ENCODE results near the gene RAE1. TPM values are rescaled to one million over a fixed set of nuclear protein-coding genes. Genes with fewer than 3 reads are reported as not detected.

Gene RAE1
- total and polyA plus RNA-seq, 2 experiments from 2014 or later, result 35.8 to 43.3 TPM

GRCh38 chr20:57403216-57403615 is 52.2 kb downstream of the RAE1 start:
- no peak for TF ChIP-seq EZH2 (IDR thresholded peaks at IDR 0.05; ENCODE audit: borderline replicate concordance)
- no peak for TF ChIP-seq CTCF (IDR thresholded peaks at IDR 0.05; ENCODE audit: poor library complexity)
- no peak for TF ChIP-seq EZH2phosphoT487 (IDR thresholded peaks at IDR 0.05; ENCODE audit: low read depth, severe bottlenecking, unreplicated experiment)
- Histone ChIP-seq H3K4me2 (no peak overlapping the region), H3K79me2 (no peaks in the 10 kb centered on the region), H3K27ac (no peak overlapping the region), H3K4me3 (no peak overlapping the region), H2AFZ (no peak overlapping the region), H3K27me3 (no peaks in the 10 kb centered on the region), H3K9me2 (replicated peaks; ENCODE audit: insufficient read depth) (no peaks in the 10 kb centered on the region), H3K9me3 (ENCODE audit: low read depth) (no peaks in the 10 kb centered on the region), H3K4me1 (ENCODE audit: insufficient read depth) (no peaks in the 10 kb centered on the region), H3K36me3 (replicated peaks; ENCODE audit: insufficient read depth, low read depth) (no peaks in the 10 kb centered on the region), H4K20me1 (ENCODE audit: insufficient read depth, poor library complexity, severe bottlenecking) (no peaks in the 10 kb centered on the region)
- 97% methylated on average over 10 of the region's 10 CpGs for WGBS (ENCODE audit: low lambda C conversion rate, missing lambda C conversion rate)
- DNase-seq (ENCODE audit: low spot score), result no peak

DNA sequence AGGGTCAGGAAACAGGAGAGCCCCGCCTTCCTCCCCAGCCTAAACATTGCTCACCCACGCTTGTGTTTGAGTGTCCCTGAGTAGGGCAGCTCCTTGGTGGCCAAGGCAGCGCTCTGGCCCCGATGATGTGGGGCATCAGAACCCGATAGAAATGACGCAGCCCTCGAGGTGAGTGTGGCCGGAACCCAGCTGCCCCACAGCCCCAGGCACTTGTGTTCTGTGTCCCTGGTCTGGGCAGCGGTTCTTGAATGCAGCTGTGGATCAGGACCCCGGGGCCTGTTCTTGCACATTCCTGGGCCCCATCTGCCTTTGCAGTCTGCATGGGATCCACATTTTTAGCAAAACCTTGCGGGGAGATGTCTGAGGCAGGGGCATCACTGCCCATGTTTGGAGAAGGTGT is 53.0 kb downstream of the RAE1 start:
- no peaks in the 10 kb centered on the region for H3K9me2 ChIP-seq (replicated peaks; ENCODE audit: insufficient read depth)
- no peak overlapping the region for H3K27ac ChIP-seq
- H4K20me1 ChIP-seq (ENCODE audit: insufficient read depth, poor library complexity, severe bottlenecking), result no peaks in the 10 kb centered on the region
- H3K4me2 ChIP-seq, result no peak overlapping the region
- no peaks in the 10 kb centered on the region for H3K4me1 ChIP-seq (ENCODE audit: insufficient read depth)
- no peak overlapping the region for H3K4me3 ChIP-seq
- H2AFZ ChIP-seq, result no peak overlapping the region
- H3K27me3 ChIP-seq, result no peaks in the 10 kb centered on the region
- 92% methylated on average over 11 of the region's 11 CpGs for WGBS (ENCODE audit: low lambda C conversion rate, missing lambda C conversion rate)
- H3K9me3 ChIP-seq (ENCODE audit: low read depth), result no peaks in the 10 kb centered on the region
- no peaks in the 10 kb centered on the region for H3K79me2 ChIP-seq
- TF ChIP-seq EZH2phosphoT487 (IDR thresholded peaks at IDR 0.05; ENCODE audit: low read depth, severe bottlenecking, unreplicated experiment) (no peak), EZH2 (IDR thresholded peaks at IDR 0.05; ENCODE audit: borderline replicate concordance) (no peak), CTCF (IDR thresholded peaks at IDR 0.05; ENCODE audit: poor library complexity) (no peak)
- DNase-seq (ENCODE audit: low spot score), result no peak
- no peaks in the 10 kb centered on the region for H3K36me3 ChIP-seq (replicated peaks; ENCODE audit: insufficient read depth, low read depth)

- Histone ChIP-seq H3K4me2 (no peak overlapping the region), H3K36me3 (replicated peaks; ENCODE audit: insufficient read depth, low read depth) (no peaks in the 10 kb centered on the region), H3K9me2 (replicated peaks; ENCODE audit: insufficient read depth) (no peaks in the 10 kb centered on the region), H3K9me3 (ENCODE audit: low read depth) (no peaks in the 10 kb centered on the region), H2AFZ (no peak overlapping the region), H3K27me3 (no peaks in the 10 kb centered on the region), H3K27ac (no peak overlapping the region), H4K20me1 (ENCODE audit: insufficient read depth, poor library complexity, severe bottlenecking) (no peaks in the 10 kb centered on the region), H3K79me2 (no peaks in the 10 kb centered on the region), H3K4me3 (no peak overlapping the region), H3K4me1 (ENCODE audit: insufficient read depth) (no peaks in the 10 kb centered on the region)
- TF ChIP-seq EZH2 (IDR thresholded peaks at IDR 0.05; ENCODE audit: borderline replicate concordance) (no peak), CTCF (IDR thresholded peaks at IDR 0.05; ENCODE audit: poor library complexity) (no peak), EZH2phosphoT487 (IDR thresholded peaks at IDR 0.05; ENCODE audit: low read depth, severe bottlenecking, unreplicated experiment) (no peak)
- DNase-seq (ENCODE audit: low spot score), result no peak
- WGBS (ENCODE audit: low lambda C conversion rate, missing lambda C conversion rate), result 97% methylated on average over 21 of the region's 22 CpGs
Measured at GRCh38 chr20:57404419-57405072, 53.5 kb downstream of the RAE1 start.
